ENCODE data around the gene NDFIP2.
"Not testable (repeated sequence)": the region's sequence is repeated elsewhere in the genome, so short reads cannot be mapped to it uniquely, and the experiment has no call there.

NDFIP2 gene

DNA sequence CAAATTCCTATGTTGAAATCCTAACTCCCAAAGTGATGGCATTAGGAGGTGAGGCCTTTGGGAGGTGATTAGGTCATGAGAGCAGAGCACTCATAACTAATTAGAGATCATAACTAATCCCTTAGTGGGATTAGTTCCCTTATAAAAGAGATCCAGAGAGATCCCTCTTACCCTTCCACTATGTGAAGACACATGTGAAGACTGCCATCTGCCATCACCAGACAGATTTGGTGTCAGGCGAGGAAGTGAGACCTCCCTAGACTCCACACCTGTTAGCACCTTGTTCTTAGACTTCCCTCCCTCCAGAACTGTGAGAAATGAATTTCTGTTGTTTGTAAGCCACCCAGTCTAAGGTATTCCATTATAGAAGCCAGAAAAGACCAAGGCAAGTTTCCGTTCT lies 112.2 kb downstream of the NDFIP2 start:
- no peak for DNase-seq

DNA sequence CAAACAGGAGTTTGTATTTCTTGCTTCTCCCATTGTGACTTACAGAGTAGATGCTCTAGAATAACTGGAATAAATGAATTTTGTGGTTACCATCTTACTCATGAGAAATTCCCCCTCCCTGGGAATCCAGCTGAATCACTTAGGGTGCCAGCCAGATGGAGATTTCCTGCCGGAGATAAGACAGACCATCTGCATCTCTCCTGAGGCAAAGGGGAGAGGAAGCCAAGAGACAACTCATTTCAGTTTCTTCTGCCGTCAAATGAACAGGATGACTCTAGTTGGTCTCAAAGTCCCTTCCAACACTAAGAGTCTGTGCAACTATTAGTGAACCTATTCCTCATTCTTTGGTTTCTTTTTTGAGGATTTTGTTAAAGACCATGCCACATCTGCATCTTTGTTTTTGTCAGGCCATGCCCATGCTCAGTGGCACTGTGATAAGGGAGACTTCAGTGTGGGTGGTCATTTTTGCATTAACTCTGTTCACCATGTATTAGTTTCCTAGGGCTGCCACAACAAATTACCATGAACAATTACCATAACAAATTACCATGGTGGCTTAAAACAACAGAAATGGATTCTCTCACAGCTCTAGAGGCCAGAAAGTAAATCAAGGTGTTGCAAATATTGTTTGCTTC lies 112.8 kb downstream of the NDFIP2 start:
- no peak for DNase-seq

DNA sequence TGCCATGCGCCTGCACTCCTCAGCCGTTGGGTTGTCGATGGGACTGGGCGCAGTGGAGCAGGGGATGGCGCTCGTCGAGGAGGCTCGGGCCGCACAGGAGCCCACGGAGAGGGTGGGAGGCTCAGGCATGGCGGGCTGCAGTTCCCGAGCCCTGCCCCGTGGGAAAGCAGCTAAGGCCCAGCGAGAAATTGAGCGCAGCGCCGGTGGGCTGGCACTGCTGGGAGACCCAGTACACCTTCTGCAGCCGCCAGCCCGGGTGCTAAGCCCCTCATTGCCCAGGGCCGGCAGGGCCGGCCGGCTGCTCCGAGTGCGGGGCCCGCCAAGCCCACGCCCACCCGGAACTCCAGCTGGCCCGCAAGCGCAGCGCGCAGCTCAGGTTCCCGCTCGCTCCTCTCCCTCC lies 119.2 kb downstream of the NDFIP2 start:
- not testable (repeated sequence) for DNase-seq

DNA sequence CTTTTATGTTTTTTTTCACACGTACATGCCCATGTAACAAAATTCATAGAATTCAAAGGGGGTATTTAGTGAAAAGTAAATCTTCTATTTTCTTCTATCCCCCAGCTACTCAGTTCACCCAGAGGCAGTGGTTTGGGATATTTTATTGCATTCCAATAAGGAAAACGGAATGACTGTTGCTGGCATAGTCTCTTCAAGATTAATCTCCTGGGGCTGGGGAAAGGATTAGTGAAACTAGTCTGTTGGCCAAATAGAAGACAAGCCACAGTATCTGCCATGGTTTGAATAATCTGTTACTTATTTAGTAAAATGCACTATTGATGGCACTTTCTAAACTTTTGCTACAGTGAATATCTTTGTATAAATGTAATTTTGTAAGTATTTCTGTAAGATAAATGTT lies 122.0 kb downstream of the NDFIP2 start:
- DNase-seq: no peak

DNA sequence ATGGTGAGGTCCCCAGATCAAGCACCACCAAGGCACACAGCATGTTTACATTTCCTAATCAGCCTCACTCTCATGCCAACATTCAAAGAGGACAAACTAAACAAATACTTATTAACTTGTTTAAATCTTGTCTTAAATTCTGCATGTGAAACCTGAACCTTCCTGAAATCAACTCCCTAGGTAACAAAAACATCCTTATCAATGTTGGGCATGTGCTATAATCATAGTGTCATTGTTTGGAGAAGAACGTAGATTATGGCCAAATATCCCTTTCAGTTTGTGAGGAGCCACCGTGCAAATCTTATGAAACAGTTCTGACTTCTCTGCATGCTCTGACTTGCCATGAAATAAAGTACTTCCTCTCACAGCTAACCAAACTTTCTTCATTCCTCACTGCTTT lies 123.8 kb downstream of the NDFIP2 start:
- no peak for DNase-seq

All from hypothalamus (tissue), 51 donors.